Measurements from ENCODE around the gene PBX1. TPM values are rescaled to one million over a fixed set of nuclear protein-coding genes. Genes with fewer than 3 reads are reported as not detected.

The PBX1 gene
- total RNA-seq, 1 donor from 2014 or later = 257 TPM

- Mint-ChIP-seq H3K36me3 (peaks cover 35% of the 10 kb centered on the region), H3K27ac (peak overlapping the region; percentile 86), H3K4me3 (no peak overlapping the region), H3K4me1 (ENCODE audit: unreplicated experiment) (peaks cover 76% of the 10 kb centered on the region), H3K27me3 (no peaks in the 10 kb centered on the region), H3K9me3 (no peaks in the 10 kb centered on the region)
- DNase-seq (ENCODE audit: extremely low spot score, unreplicated experiment) = no peak
- no peak for TF ChIP-seq CTCF (conservative IDR thresholded peaks at IDR 0.05)
Measured at GRCh38 chr1:164592634-164593033, 33.6 kb downstream of the PBX1 start.

DNA sequence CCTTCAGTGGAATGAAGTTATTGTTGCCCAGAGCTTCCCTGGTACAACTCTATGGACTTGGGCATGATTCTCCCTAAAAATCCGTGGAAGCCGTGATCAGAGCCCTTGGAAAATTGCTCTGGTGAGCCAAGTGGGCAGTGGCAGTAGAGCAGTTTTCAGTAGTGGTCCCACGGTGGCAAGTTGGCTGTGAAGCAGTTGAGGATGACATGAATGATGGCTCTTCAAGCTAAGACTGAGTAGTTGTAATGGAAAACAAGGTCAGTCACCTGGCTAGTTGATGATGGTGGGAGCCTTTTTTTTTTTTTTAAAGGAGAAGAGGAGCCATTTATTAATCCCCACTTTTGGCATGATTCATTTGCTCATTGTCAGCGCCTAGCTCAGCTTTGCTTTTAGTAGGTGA lies 36.2 kb downstream of the PBX1 start:
- peaks cover 72% of the 10 kb centered on the region for H3K4me1 Mint-ChIP-seq (ENCODE audit: unreplicated experiment)
- no peak for TF ChIP-seq CTCF (conservative IDR thresholded peaks at IDR 0.05)
- DNase-seq (ENCODE audit: extremely low spot score, unreplicated experiment) = no peak
- H3K27me3 Mint-ChIP-seq = no peaks in the 10 kb centered on the region
- H3K4me3 Mint-ChIP-seq = peak overlapping the region; percentile 35
- peak overlapping the region; percentile 76 for H3K27ac Mint-ChIP-seq
- H3K9me3 Mint-ChIP-seq = no peaks in the 10 kb centered on the region
- peaks cover 49% of the 10 kb centered on the region for H3K36me3 Mint-ChIP-seq

GRCh38 chr1:164596172-164596571 lies 37.2 kb downstream of the PBX1 start:
- H3K36me3 Mint-ChIP-seq = peaks cover 45% of the 10 kb centered on the region
- peak overlapping the region; percentile 34 for H3K27ac Mint-ChIP-seq
- DNase-seq (ENCODE audit: extremely low spot score, unreplicated experiment) = no peak
- no peak for TF ChIP-seq CTCF (conservative IDR thresholded peaks at IDR 0.05)
- H3K4me3 Mint-ChIP-seq = peak overlapping the region; percentile 22
- no peaks in the 10 kb centered on the region for H3K27me3 Mint-ChIP-seq
- peaks cover 70% of the 10 kb centered on the region for H3K4me1 Mint-ChIP-seq (ENCODE audit: unreplicated experiment)
- no peaks in the 10 kb centered on the region for H3K9me3 Mint-ChIP-seq

DNA sequence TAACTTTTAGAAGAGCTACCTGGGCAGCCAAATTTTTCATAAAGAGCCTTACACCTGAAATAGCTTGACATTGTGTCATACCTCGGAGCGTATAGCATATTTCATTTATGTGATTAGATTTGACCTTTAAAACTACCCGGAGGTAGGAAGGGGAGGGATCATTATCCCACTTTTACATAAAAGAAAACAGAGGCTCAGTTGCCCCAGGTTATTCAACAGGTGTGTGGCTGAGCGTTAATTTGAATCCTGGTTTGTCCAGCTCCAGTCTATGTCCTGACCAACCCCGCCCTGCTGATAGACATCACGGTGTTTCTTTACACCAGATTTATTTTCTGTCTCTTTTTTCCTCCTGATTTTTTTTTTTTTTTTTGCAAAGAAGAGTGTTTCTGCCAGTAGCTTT lies 39.7 kb downstream of the PBX1 start:
- peak overlapping the region; percentile 93 for H3K27ac Mint-ChIP-seq
- no peak for DNase-seq (ENCODE audit: extremely low spot score, unreplicated experiment)
- no peaks in the 10 kb centered on the region for H3K27me3 Mint-ChIP-seq
- H3K9me3 Mint-ChIP-seq = no peaks in the 10 kb centered on the region
- TF ChIP-seq CTCF (conservative IDR thresholded peaks at IDR 0.05) = no peak
- H3K4me1 Mint-ChIP-seq (ENCODE audit: unreplicated experiment) = peaks cover 72% of the 10 kb centered on the region
- H3K4me3 Mint-ChIP-seq = peak overlapping the region; percentile 75
- peaks cover 38% of the 10 kb centered on the region for H3K36me3 Mint-ChIP-seq

GRCh38 chr1:164599272-164599671 lies 40.3 kb downstream of the PBX1 start:
- Mint-ChIP-seq H3K27me3 (no peaks in the 10 kb centered on the region), H3K4me1 (ENCODE audit: unreplicated experiment) (peaks cover 69% of the 10 kb centered on the region), H3K36me3 (peaks cover 40% of the 10 kb centered on the region), H3K27ac (peak overlapping the region; percentile 93), H3K9me3 (no peaks in the 10 kb centered on the region), H3K4me3 (peak overlapping the region; percentile 75)
- TF ChIP-seq CTCF (conservative IDR thresholded peaks at IDR 0.05) = no peak
- no peak for DNase-seq (ENCODE audit: extremely low spot score, unreplicated experiment)
